ENCODE data around the gene ATG9A.
A peak's percentile ranks its signal among the peaks of the same experiment; 100 is the strongest.

The ATG9A gene

DNA sequence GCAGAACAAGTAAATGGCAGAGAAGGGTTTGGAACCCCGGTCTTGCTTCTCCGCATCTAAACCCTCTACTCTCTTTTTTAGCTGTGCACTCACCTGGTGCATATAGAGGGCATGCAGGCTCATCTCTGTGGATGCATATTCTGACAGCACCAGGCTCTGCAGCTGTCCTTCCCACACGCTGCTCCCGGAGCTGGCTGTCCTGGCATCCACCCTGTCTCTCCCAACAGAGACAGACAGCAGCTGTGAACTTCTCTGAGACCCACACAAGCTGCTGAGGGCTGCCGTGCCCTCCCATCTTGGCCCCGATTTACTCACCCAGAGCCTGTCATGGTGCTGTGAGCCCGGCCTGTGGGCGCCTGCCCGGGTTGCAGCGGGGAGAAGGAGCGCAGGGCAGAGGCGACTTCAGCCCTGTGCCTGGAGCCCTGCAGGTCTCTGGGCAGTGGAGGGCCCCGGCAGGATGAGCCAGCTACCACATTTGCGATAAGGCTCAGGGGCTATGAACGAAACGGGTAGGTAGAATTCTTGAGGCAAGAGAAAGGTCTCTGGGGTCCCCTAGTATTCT is 7.4 kb downstream of the ATG9A start:
- no peak for DNase-seq

DNA sequence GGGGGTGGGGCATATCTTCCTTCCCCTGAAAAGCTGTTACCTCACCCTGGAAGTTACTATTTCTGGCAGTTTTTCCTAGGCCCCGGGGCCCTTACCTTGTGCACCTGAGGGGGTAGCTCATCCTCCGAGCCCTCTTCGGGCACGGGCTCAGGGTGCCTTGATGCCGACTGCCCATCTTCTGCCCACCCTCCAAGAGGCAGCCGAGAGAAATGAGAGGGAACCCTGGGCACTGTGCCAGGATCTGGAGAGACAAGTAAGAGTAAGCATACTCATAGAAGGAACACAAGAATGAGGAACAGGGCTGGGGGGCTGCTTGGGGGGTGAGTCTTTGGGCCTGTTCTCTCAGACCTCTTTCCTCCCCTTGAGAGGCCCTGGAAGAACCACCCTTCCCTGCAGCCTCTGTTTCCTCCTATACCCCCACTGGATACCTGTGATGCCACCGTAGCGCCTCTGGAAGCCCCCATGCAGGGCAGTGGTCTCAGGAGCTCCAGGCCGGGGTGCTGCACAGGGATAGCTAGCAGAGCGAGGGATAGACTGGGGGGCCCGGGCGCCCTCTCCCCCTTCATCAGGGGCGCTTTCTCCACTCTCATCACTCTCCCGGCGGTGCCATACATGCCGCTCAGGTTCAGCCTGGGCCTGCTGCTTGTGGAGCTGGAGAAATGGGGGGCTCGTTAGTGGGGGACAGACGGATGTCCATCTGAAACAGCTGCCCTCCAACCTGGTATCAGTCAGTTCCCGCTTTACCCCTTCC is 8.6 kb downstream of the ATG9A start:
- DNase-seq, result no peak

DNA sequence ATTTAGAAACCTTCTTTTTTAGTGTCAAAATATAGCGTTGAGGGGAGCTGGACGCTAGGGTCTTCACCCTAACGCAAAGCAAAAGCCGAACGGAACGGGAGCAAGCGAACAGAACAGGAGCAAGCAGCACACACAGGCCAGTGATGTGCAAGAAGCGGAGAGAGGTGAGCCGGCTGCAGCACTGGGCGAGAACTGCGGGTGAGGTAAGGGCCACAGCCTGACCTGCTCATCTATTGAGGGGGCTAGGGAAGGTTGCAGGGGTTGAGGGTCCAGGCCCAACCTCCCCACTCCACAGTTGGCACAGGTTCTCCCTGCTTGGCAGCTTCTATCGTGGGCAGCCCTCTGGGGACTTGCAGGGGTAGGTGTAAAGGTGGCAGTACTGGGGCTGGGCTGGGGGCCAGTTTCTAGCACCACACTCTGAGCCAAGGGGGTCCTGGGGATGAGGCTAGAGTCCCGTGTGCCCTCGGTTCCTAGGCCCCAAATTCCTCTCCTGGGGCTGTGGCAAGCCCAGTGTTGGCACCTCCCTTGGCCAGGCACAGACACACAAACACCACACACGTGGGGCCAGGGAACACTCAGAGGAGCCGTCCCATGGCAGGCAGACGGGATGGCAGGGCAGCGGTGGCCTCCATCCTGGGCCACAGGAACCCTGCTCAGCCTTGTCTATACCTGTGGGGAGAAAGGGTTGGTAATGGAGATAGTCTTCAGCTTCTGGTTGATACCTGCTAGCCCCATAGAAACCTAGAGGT is 9.5 kb downstream of the ATG9A start:
- no peak for DNase-seq

- DNase-seq, result peak; percentile 93 to 96
Measured at GRCh38 chr2:219218732-219219701, 10.4 kb downstream of the ATG9A start, which contains the start of gene ABCB6. ABCB6 (minus strand) TSS chr2:219218958; CDS start chr2:219218673, 285 bp downstream.

DNA sequence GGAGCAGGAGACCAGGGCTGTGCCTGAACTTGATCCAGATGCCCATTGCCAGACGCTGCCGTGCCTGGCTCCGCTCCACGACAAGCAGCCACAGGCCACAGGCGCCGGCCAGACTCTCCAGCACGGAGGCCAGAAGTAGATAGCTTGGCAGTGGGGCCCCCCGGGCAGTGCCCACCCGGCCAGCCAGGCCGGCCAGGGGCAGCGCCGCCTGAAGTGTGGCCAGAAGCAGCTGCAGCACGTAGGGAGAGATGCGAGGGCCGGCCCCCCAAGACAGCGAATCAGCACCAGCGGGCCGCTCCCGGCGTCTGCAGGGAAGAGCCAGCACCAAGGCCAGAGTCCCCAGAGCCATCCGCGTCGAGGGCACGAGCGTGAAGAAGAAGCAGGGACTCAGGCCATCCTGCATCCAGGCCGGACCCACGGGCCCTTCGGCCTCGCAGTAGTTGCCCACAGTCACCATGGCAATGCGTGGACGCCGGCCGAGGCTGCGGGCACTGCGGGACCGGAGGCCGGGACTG is 11.2 kb downstream of the ATG9A start:
- DNase-seq, result peak in 1 of 2 donors; percentile 69

DNA sequence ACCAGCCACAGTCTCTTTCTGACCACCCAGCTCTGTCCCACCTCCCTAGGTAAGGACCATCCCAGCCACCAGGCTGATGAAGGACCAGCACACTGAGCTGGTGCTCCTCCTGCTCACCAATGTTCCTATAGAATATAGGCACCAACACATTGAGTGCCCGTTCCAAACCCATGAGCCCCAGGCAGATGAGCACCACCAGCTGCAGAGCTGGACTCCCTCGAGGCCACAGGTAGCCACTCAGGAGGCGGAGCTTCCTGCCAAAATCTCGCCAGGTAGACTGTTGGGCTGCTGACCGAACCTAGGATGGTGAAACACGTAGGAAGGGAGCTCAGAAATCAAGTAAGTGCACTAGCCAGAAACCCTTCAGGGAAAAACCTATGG is 12.9 kb downstream of the ATG9A start:
- DNase-seq, result no peak

- DNase-seq, result no peak
Measured at GRCh38 chr2:219215871-219216534, 13.4 kb downstream of the ATG9A start.

GRCh38 chr2:219214786-219215185 is 14.7 kb downstream of the ATG9A start:
- DNase-seq, result no peak

GRCh38 chr2:219214141-219214540 is 15.3 kb downstream of the ATG9A start:
- DNase-seq, result no peak

DNA sequence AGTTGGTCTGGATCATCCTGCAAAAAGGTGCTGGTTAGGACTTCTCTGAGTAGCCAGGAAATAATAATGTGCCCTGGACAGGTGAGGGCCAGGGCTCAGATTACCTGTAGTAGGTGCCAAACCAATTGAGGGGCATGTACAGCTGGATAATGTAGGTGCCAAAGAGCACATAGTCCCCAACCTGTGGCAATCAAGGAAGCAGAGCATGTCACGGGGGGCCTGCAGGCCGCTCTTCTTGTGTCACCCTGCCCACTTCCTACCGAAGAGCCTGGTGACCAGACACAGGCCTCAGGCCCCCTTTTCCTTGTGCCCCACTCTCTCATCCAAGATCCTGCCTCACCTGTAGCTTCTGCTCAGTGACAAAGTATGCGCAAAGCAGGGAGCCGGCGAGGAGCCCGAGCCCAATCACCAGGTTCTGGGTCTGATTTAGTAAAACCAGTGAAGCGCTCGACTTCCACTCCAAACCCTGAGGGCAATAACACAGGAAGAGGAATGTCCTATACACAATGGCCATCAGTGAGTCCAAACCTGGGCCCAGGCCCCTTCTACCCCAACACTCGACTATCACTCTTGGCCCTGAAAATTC is 15.9 kb downstream of the ATG9A start:
- DNase-seq, result no peak

DNA sequence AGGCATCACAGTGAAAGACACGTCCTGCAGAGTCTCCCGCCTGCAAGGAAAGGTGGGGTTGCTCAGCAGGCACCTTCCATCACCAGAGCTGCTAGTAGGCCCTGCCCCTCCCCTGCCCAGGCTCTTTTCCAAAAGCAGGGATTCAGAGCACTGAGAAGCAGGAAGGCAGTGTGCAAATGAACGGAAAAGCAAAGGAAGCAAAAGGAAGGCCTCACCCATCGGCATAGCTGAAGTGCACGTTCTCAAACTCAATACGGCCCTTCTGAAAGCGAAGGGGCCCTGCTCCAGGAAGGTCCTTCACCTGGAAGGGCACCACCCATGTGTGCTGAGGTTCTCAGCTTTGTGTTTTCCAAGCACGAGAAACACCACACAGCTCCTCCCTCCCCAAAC is 16.4 kb downstream of the ATG9A start:
- DNase-seq, result no peak

DNA sequence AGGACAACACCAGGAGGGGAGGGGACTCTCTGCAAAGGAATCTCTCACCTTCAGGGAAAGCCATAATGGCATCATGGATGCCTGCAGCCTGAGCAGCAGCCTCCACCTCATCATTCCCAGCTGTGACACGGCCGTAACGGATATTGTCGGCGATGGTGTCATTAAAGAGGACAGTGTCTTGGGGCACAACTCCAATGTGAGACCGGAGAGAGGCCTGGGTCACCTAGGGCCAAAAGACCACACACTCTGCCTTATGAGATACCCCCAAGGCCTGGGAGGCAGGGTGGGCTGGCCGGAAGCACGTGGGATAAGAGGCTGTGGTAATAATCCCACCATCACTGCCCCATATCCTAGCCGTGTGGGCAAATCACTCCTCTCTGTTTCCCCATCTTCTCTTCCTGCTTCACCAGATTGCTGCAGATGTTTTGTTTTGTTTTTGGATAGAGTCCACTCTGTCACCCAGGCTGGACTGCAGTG is 18.5 kb downstream of the ATG9A start:
- no peak for DNase-seq

DNA sequence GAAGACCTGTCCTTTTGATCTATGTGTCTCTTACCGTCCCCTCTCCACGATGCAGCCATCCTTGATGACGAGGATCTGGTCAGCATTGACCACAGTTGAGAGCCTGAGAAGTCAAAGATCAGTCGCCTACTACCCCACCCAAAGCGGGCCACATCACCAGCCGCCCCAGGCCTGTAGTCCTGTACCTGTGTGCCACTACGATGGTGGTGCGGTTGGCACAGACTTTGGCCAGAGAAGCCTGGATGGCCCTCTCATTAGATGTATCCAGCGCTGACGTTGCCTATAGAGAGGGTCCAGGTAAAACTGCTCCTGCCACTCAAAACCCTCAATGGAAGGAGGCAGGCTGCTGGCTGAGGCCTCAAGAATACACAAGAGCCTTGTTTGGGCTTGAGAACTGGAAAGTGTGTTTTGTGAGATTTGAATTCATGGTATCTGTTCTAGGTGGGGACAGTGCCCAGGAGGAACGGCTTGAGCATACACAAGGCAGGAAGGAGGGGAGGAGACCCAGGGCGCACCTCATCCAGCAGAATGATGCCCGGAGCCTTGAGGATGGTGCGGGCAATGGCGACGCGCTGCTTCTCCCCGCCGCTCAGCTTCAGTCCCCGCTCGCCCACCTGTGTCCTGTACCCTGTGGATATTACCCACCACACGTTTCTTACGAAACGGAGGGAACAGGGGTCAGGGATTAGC is 19.1 kb downstream of the ATG9A start:
- no peak for DNase-seq

DNA sequence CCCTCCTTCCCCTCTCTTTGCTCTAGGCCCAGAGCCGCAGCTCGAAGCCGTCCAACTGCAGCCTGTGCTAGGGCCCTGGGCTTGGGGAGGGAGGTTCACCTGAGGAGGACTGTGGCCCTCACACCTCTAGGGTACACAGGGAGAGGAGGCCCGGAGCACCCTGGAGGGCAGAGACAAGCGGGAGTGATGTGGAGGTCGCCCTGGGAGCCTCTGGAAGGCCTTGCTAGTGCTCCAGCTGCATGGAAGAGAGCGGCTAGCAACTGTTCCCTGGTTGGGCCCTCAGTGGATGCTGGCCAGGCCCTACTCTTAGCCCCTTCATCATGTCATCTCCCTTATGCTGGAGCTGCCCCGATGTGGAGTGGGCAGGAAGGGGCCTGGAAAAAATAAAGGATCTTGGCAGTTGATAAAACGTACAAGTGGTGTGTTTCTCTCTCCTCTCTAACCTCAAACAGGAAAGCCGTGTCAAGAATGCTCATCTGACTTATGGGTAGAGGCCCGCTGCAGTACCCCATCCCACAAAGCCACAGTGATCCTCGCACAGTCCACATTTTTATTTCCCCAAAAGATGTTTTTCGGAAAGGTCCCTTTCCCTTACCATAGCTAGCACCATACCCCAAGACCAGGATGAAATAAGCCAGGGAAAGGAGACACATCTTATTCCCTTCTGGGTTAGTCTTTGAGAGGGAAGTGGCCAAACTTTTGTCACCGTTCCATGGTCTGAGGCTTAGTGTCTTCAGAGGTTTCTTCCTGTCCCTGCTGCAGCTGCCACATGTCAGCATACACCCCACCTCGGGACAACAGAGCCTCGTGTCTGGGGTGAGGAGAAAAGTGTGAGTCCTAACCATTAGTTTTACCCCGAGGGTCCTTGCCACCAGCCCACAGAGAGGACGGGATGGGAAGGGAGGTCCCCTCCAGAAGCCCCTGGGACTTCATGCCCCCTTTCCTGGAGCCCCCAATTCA is 19.9 kb downstream of the ATG9A start:
- no peak for DNase-seq

GRCh38 chr2:219207884-219208740 is 21.3 kb downstream of the ATG9A start:
- no peak for DNase-seq

DNA sequence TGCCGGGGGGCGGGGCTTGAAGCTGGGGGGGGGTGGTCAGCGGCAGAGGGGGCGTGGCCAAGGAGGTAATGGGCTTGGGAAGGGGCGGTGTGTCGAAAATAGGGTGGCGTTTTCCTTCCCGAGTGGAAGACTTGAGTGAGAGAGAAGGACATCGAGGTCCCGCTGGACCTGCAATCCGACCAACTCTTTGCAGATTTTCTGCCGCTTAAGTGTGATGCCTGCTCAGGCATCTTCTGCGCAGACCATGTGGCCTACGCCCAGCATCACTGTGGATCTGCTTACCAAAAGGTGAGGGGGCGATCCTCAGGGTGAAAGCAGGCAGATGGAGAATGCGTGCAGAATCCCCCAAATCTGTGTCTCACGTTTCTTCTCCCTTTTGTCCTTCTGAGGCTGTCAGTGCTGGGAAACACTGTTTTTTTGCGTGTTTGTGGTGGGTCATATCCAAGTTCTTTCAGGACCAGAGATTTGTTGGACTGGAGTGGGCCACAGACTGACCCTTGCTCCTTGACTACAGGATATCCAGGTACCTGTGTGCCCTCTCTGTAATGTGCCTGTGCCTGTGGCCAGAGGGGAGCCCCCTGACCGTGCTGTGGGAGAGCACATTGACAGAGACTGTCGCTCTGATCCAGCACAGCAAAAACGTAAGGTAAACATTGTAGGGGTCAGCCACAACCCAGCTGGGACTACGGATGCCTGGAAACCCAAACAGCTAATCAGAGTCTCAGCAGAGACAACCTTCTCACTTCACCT is 22.1 kb downstream of the ATG9A start:
- DNase-seq, result no peak

- peak; percentile 91 to 93 for DNase-seq
Measured at GRCh38 chr2:219206328-219207133, 22.9 kb downstream of the ATG9A start, which contains the start of gene ZFAND2B. ZFAND2B (plus strand) TSS chr2:219206782; CDS start chr2:219206988, 206 bp downstream.
